Renal pelvis (tissue), 4 donors: ENCODE data around the gene MRPS31. TPM values are rescaled to one million over a fixed set of nuclear protein-coding genes. Genes with fewer than 3 reads are reported as not detected.
A peak's percentile ranks its signal among the peaks of the same experiment; 100 is the strongest.
"Not testable (repeated sequence)": the region's sequence is repeated elsewhere in the genome, so short reads cannot be mapped to it uniquely, and the experiment has no call there.

Source experiments
- DNase-seq: peaks from one replicate; pipeline ENCODE4 v3.0.0-alpha.2; 2013
- polyA plus RNA-seq, 3 donors: library from polyadenylated mRNA; unstranded; fragments of 120-200 nt; gene quantifications; one replicate each; pipeline ENCODE4 v1.2.1, GENCODE V29; 2013; ENCODE audit not compliant: insufficient read length in 3 of 3

MRPS31 gene
- polyA plus RNA-seq, 3 donors, result 41.4 to 52.2 (median 49.1) TPM

DNA sequence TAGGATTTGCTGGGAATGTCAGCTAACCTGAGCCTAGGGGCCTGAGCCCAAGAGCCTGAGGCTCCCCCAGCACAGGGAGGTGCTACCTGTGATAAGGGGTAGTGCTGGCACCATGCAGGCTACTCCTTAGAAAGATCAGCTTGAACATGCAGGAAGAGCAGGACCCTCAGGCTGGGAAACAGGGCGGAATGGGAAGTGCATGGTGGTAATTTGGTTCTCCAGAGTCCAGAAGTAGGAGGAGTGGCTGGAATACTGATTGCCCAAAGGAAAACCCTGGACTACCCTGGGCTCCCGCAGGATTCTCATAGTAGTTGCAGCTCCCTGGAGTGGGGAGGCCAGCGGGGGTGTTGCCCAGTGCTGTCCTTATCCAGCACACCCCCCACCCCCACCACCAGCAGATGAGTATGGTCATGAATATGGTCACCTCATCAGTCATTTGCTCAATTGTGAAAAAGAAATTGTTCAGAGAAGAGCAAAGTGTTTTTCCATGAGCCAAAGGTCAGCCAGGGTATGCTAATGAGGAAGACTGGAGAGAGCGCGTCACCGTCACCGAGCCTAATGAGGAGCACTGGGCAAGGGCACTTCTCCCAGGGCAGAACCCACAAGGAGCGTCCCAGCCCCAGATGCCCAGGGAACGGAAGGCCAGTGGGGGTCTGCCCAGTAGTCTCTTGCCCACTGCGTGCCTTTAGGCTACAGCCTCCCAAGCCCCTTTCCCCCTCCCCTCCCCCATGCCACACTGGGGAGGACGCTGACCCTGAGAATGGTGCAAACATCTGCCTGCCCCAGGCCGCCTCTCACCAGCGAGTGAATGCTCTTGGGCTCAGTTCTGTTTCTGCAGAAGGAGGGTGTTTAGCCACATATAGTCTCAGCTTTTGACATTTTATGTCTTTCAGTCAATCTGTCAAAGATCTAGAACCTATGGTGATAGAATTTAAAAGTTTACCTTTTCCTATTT is 23.7 kb upstream of the MRPS31 start:
- no peak for DNase-seq

- DNase-seq, result no peak
These were observed 22.3 kb upstream of the MRPS31 start for GRCh38 chr13:40793339-40793738.

DNA sequence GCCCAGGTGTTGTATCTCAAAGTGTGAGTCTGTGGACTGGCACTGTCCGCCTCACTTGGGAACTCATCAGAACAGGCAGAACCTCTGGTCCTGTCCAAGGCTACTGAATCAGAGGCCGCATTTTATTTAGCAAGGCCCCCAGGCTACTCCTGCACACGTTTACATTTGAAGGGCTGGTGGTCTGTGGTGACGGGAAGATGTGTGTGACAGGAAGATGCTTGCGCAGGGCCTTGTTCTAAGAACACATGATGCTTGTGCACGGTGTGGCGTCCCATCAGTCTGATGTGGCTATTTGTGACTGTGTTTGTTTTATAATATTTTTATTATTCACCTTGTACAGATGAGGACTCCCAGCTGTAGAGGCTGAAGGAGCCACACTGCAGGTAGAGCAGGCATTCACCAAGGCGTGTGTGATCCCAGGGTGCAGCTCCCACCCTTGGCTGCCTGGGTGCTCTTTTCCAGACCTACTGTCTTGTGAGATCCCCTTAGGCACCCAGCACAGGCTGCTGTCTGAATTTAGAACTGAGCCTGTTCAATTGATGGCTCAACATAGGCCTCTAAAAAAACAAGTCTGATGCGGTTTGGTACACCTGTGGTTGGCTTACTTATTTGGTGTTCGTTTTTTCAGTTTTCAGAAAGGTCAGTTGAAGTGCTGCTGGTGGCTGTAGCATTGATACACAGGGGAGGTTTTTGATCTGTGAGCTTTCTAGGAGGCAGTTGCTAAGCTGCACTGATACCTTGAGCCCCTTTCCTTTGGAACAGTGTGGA is 21.5 kb upstream of the MRPS31 start:
- no peak for DNase-seq

DNA sequence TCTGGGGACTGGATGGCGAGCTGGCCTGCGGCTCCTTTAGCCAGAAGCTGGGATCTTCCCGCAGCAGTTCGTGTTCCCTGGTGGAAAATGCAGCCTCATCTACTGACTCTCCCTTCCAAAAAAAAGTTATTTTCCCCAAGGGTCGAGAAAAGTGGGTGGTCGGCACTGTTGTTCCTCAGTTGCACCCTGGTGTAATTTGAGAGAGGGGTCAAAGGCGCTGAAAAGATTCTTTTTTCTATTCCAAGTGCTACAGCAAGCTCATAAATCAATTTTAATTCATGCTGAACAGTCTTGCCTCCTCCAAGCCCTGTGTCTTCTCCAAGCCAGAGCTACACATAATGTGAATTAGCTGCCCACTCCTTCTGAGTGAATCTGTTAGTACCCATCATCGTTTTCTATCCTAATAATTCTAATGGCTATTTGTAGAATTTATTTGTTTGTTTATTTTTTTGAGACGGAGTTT is 19.2 kb upstream of the MRPS31 start:
- DNase-seq, result peak; percentile 46

DNA sequence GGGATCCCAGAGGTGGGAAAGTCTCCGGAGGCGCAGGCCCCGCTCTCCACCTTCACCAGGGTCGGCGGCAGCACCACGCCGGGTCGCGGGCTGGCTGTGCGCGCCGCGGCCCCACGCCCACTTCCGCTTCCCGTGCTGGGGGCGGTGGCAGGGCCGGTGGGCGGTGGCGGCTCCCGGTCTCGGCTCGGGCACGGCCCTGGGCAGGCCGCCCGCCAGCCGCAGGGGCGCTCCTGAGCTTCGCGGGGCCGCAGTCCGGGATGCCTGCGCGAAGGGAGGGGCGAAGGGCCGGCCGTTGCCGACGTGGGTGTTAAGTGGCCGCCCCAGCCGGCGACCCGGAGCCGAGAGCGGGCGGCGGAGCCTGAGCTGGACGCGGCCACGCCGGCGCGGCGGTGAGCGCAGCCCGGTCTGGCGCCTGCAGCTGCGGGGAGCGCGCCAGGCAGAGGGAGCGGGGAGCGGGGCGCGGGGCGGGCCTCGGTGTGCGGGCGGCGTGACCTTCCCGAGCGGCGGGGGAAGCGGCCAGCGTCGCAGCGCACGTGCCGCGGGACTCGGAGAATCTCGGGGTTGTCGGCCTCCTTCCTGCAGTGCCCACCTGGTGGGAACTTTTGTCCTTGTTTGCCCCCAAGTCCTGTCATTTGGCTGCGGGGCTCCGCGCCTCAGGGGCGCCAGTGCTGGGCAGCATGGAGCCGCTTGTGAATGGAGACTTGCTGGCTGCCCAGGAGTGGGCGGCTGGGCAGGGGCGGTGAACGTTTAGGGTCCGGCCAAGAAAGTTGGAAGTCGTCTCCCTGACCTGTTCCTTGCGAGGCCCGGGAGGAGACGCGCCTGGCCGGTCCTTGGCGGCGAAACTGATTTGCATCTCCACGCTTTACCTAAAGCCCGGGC is 18.5 kb upstream of the MRPS31 start, which contains the start of gene SLC25A15:
TSS of gene SLC25A15 (plus strand) at position 337 of the 879 bp plus-strand sequence. CDS start 3,616 bp downstream, outside the sequence.
- DNase-seq, result peak; percentile 76

- DNase-seq, result not testable (repeated sequence)
These were observed 17.7 kb upstream of the MRPS31 start for GRCh38 chr13:40788540-40789274.

GRCh38 chr13:40787062-40787461 is 16.1 kb upstream of the MRPS31 start:
- DNase-seq, result no peak

GRCh38 chr13:40786568-40786996 is 15.6 kb upstream of the MRPS31 start:
- DNase-seq, result no peak

DNA sequence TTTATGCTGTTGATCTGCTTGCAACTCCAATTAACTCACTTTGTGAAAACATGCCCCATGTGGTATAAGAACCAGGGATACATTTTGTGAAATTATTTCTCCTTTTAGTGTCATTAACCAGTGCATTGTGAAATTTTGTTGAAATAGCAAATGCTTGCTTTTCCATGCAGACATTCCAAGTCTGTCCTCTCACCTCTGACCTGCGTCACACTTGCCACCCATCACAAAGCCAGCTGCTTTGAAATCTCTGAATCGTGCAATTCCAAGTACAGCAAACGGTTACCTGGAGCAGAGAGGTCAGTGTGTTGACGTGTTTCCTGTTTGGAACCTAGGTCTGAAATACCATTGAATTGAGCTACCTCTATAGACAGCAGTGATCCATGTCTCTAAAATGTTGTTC is 13.6 kb upstream of the MRPS31 start:
- no peak for DNase-seq

DNA sequence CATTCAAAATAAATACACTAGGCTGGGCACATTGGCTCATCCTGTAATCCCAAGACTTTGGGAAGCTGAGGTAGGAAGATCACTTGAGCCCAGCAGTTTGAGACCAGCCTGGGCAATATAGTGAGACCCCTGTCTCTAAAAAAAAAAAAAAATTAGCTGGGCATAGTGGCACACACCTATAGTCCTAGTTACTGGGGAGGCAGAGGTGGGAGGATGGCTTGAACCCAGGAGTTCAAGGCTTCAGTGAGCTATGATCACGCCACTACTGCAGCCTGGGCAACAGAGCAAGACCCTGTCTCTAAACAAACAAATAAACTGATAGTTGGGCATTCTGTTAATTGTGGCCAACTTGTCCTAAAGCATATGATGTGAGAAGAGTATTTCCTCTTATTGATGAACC is 12.0 kb upstream of the MRPS31 start:
- DNase-seq, result not testable (repeated sequence)

GRCh38 chr13:40781717-40782116 is 10.7 kb upstream of the MRPS31 start:
- no peak for DNase-seq

GRCh38 chr13:40780822-40781401 is 9.9 kb upstream of the MRPS31 start:
- no peak for DNase-seq

GRCh38 chr13:40779796-40780285 is 8.9 kb upstream of the MRPS31 start:
- no peak for DNase-seq

GRCh38 chr13:40779049-40779448 is 8.1 kb upstream of the MRPS31 start:
- no peak for DNase-seq

- no peak for DNase-seq
These were observed 6.8 kb upstream of the MRPS31 start for GRCh38 chr13:40777809-40778175.

DNA sequence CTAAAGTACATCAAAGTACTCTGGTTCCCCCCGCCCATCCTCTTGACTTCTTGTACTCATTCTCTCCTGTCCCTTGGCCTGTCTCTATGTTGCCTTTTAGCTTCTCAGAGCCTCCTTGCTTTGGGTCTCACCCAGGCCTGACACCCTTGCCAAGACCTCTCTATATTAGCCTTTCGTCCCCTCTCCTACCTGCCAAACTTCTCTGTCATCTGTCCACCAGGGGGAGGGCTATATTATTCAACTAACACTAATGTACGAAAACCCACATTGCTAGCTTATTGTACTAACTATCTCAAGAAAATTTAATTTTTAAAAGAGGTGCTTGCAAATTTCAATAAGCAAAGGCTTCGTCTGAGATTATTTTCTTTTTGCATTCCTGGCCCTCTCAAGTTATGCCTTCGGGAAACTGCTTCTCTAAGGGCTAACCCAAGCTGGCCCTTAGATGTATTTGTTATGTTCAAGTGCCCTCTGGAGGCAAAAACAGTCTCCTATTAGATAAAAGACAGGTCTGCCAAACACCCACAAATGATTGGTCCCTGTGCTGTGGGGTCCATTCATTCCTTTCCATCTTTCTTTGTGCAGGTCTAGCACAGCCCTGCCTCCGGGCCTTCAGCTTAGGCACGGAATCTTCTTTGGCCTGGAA is 6.3 kb upstream of the MRPS31 start:
- DNase-seq, result peak; percentile 40

GRCh38 chr13:40776681-40777165 is 5.7 kb upstream of the MRPS31 start:
- DNase-seq, result no peak

- no peak for DNase-seq
These were observed 5.2 kb upstream of the MRPS31 start for GRCh38 chr13:40776232-40776631.

GRCh38 chr13:40774672-40775071 is 3.7 kb upstream of the MRPS31 start:
- DNase-seq, result no peak
